Tibial artery (tissue), 4 donors: ENCODE data around the gene NEK2.
"Not testable (repeated sequence)": the region's sequence is repeated elsewhere in the genome, so short reads cannot be mapped to it uniquely, and the experiment has no call there.

ENCODE experiments used
- DNase-seq, 2 donors: peaks; one replicate each; pipeline ENCODE4 v3.0.0-alpha.2; 2019
- H3K27ac ChIP-seq, 2 donors: fragments of 200-600 bp; sonication (generic) in 1 of 2; 1 replicate in 1 of 2; 2 replicates in 1 of 2; pipeline ENCODE4 v1.5.1; 2018 to 2019; ENCODE audit warnings: mild to moderate bottlenecking in 1 of 2
- H3K27me3 ChIP-seq, 2 donors: fragments of 200-600 bp; sonication (generic) in 1 of 2; one replicate each; pipeline versions ENCODE4 v1.5.1 to v1.6.0; 2016 to 2019
- H3K36me3 ChIP-seq, 3 donors: fragments of 200-600 bp; sonication (generic) in 2 of 3; one replicate each; pipeline ENCODE4 v1.5.1; 2016 to 2019; ENCODE audit warnings: mild to moderate bottlenecking in 2 of 3
- H3K4me1 ChIP-seq, 4 donors: fragments of 200-600 bp; sonication (generic) in 2 of 4; 1 replicate in 3 of 4; 2 replicates in 1 of 4; pipeline ENCODE4 v1.5.1; 2016 to 2019
- H3K4me3 ChIP-seq, 2 donors: fragments of 200-600 bp; sonication (generic) in 1 of 2; 1 replicate in 1 of 2; 2 replicates in 1 of 2; pipeline ENCODE4 v1.5.1; 2018 to 2019; ENCODE audit warnings: mild to moderate bottlenecking in 2 of 2
- H3K9me3 ChIP-seq, 3 donors: fragments of 200-600 bp; sonication (generic) in 1 of 3; one replicate each; pipeline ENCODE4 v1.5.1; 2016 to 2019
- CTCF ChIP-seq, 2 experiments: fragments of 200-600 bp in 1 of 2; fragments of 450-650 bp in 1 of 2; IDR thresholded peaks; one replicate each; pipeline ENCODE4 v1.5.1; 2017 to 2019; ENCODE audit warnings: antibody characterized with exemption in 2 of 2, mild to moderate bottlenecking in 1 of 2, moderate library complexity in 1 of 2
- intact Hi-C: fragments of 100-400 bp; cut with DNase I; formaldehyde crosslinking; loops from one replicate; pipeline ENCODE4 v1.15.0; 2023; ENCODE audit warnings: low total_unique reads

NEK2 gene

GRCh38 chr1:211646566-211646965 is 28.9 kb downstream of the NEK2 start:
- Histone ChIP-seq H3K36me3 (no peaks in the 10 kb centered on the region), H3K9me3 (no peaks in the 10 kb centered on the region), H3K4me3 (no peak overlapping the region), H3K27me3 (no peaks in the 10 kb centered on the region), H3K27ac (no peak overlapping the region), H3K4me1 (peaks cover 0 to 17% (median 16%) of the 10 kb centered on the region in 4 donors)
- TF ChIP-seq CTCF (IDR thresholded peaks at IDR 0.05): no peak
- no peak for DNase-seq
- intact Hi-C loops: no loop called here

GRCh38 chr1:211645601-211646000 is 29.8 kb downstream of the NEK2 start:
- H3K36me3 ChIP-seq, intact Hi-C loops, H3K4me3 ChIP-seq, H3K27me3 ChIP-seq, H3K9me3 ChIP-seq: not testable (repeated sequence)
- peaks cover 0 to 17% (median 16%) of the 10 kb centered on the region in 4 donors for H3K4me1 ChIP-seq
- DNase-seq: peak in 1 of 2 donors; percentile 47
- peak overlapping the region; percentile 2 to 15 for H3K27ac ChIP-seq

- Histone ChIP-seq H3K9me3 (no peaks in the 10 kb centered on the region), H3K36me3 (no peaks in the 10 kb centered on the region), H3K4me3 (no peak overlapping the region), H3K27ac (no peak overlapping the region), H3K27me3 (no peaks in the 10 kb centered on the region), H3K4me1 (peaks cover 0 to 23% (median 21%) of the 10 kb centered on the region in 4 donors)
- TF ChIP-seq CTCF (IDR thresholded peaks at IDR 0.05): no peak
- intact Hi-C loops: no loop called here
- no peak for DNase-seq
Observed at GRCh38 chr1:211644653-211645052, 30.8 kb downstream of the NEK2 start.

GRCh38 chr1:211643324-211644212 is 31.9 kb downstream of the NEK2 start:
- peak; percentile 41 to 86 for DNase-seq
- Histone ChIP-seq H3K27me3 (no peaks in the 10 kb centered on the region), H3K9me3 (no peaks in the 10 kb centered on the region), H3K36me3 (no peaks in the 10 kb centered on the region), H3K27ac (peak overlapping the region; percentile 59 to 66), H3K4me3 (no peak overlapping the region), H3K4me1 (peaks cover 0 to 34% (median 26%) of the 10 kb centered on the region in 4 donors)
- intact Hi-C loops: no loop called here
- no peak for TF ChIP-seq CTCF (IDR thresholded peaks at IDR 0.05)

- TF ChIP-seq CTCF (IDR thresholded peaks at IDR 0.05): no peak
- Histone ChIP-seq H3K27ac (peak overlapping the region; percentile 59 to 66), H3K4me3 (no peak overlapping the region), H3K36me3 (no peaks in the 10 kb centered on the region), H3K9me3 (no peaks in the 10 kb centered on the region), H3K27me3 (no peaks in the 10 kb centered on the region), H3K4me1 (peaks cover 0 to 36% (median 27%) of the 10 kb centered on the region in 4 donors)
- peak in 1 of 2 donors; percentile 50 for DNase-seq
- intact Hi-C loops: no loop called here
Observed at GRCh38 chr1:211642870-211643269, 32.6 kb downstream of the NEK2 start.

- no peak for DNase-seq
- no peaks in the 10 kb centered on the region for H3K9me3 ChIP-seq
- H3K4me3 ChIP-seq: no peak overlapping the region
- no peaks in the 10 kb centered on the region for H3K27me3 ChIP-seq
- intact Hi-C loops: no loop called here
- TF ChIP-seq CTCF (IDR thresholded peaks at IDR 0.05): no peak
- H3K36me3 ChIP-seq: no peaks in the 10 kb centered on the region
- H3K27ac ChIP-seq: peak overlapping the region in 1 of 2 donors; percentile 59
- peaks cover 0 to 36% (median 27%) of the 10 kb centered on the region in 4 donors for H3K4me1 ChIP-seq
Observed at GRCh38 chr1:211641942-211642341, 33.5 kb downstream of the NEK2 start.
